Lower leg skin (tissue), 4 donors: ENCODE measurements around the gene CLIC1. TPM values are rescaled to one million over a fixed set of nuclear protein-coding genes. Genes with fewer than 3 reads are reported as not detected.

Experiments
- DNase-seq, 2 donors: peaks; one replicate each; pipeline ENCODE4 v3.0.0-alpha.2; 2019; ENCODE audit warnings: low spot score in 2 of 2
- H3K4me3 ChIP-seq: fragments of 200-600 bp; sonication (generic); 2 replicates; pipeline ENCODE4 v1.5.1; 2017; ENCODE audit warnings: mild to moderate bottlenecking, low read depth; ENCODE audit not compliant: poor library complexity, severe bottlenecking
- POLR2A ChIP-seq, 2 donors: fragments of 450-650 bp; IDR thresholded peaks; one replicate each; pipeline ENCODE4 v1.6.1; 2016 to 2017; ENCODE audit warnings: antibody characterized with exemption in 2 of 2, mild to moderate bottlenecking in 1 of 2, moderate library complexity in 1 of 2
- WGBS, 2 donors: methylation state at CpG; one replicate each; pipeline ENCODE4 v1.1.5; 2018; 5-methylcytosine and 5-hydroxymethylcytosine counted together
- intact Hi-C: fragments of 100-400 bp; cut with DNase I; formaldehyde crosslinking; loops from one replicate; pipeline ENCODE4 v1.15.0; 2023; ENCODE audit warnings: low total_unique reads
- total RNA-seq, 4 donors: library from RNA; depleted of rRNA; stranded (reverse); fragments of >200 nt; gene quantifications; one replicate each; pipeline ENCODE4 v1.1.0, GENCODE V29; 2016
- TF ChIP-seq, protein P1 (sequence below), 3 donors: fragments of 450-650 bp; IDR thresholded peaks; one replicate each; pipeline ENCODE4 v1.5.1; 2016; ENCODE audit warnings: antibody characterized with exemption in 3 of 3, mild to moderate bottlenecking in 3 of 3, moderate library complexity in 2 of 3

Gene CLIC1
- total RNA-seq, 4 donors from 2014 or later = 293 to 430 (median 393) TPM

- intact Hi-C loops = no loop called here
- H3K4me3 ChIP-seq = no peak within 1 kb of the TSS
- no peak for DNase-seq
- TF ChIP-seq POLR2A (IDR thresholded peaks at IDR 0.05) = no peak
- TF ChIP-seq, protein P1, sequence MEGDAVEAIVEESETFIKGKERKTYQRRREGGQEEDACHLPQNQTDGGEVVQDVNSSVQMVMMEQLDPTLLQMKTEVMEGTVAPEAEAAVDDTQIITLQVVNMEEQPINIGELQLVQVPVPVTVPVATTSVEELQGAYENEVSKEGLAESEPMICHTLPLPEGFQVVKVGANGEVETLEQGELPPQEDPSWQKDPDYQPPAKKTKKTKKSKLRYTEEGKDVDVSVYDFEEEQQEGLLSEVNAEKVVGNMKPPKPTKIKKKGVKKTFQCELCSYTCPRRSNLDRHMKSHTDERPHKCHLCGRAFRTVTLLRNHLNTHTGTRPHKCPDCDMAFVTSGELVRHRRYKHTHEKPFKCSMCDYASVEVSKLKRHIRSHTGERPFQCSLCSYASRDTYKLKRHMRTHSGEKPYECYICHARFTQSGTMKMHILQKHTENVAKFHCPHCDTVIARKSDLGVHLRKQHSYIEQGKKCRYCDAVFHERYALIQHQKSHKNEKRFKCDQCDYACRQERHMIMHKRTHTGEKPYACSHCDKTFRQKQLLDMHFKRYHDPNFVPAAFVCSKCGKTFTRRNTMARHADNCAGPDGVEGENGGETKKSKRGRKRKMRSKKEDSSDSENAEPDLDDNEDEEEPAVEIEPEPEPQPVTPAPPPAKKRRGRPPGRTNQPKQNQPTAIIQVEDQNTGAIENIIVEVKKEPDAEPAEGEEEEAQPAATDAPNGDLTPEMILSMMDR (IDR thresholded peaks at IDR 0.05) = no peak
- WGBS, 2 donors = 64 to 65% methylated on average over 3 of the region's 3 CpGs
Observed at GRCh38 chr6:31706599-31706998, 29.7 kb downstream of the CLIC1 start, which contains the start of gene LY6G6F. Gene LY6G6F (plus strand): TSS chr6:31706866. CDS start chr6:31706907, 41 bp downstream.

DNA sequence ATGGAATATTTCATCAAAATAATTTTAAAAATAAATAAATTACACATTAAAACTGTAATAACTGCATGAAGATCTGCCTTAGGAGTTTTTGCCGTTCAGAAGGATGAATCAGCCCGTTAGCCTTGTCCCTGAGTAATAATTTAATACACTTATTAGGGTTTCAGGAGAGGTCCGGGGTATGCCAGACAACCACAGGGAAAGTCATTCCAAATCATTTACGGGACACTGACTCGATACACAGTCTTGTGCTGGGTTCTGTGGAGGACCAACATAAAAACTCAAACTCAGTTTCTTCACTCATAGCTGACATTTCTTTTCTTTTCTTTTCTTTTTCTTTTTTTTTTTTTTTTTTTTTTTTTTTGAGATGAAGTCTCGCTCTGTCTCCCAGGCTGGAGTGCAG is 30.4 kb downstream of the CLIC1 start:
- intact Hi-C loops = no loop called here
- WGBS, 2 donors = 86% methylated on average over 6 of the region's 6 CpGs
- no peak for DNase-seq
- no peak for TF ChIP-seq POLR2A (IDR thresholded peaks at IDR 0.05)
- TF ChIP-seq, protein P1 (IDR thresholded peaks at IDR 0.05) = no peak
- H3K4me3 ChIP-seq = no peak overlapping the region

- 1% methylated on average over 42 to 54 of the region's 54 CpGs for WGBS, 2 donors
- H3K4me3 ChIP-seq = peak within 1 kb of the TSS; percentile 73
- DNase-seq = peak; percentile 98 to 100
- peak in 1 of 2 donors; percentile 94 for TF ChIP-seq POLR2A (IDR thresholded peaks at IDR 0.05)
- TF ChIP-seq, protein P1 (IDR thresholded peaks at IDR 0.05) = peak in 1 of 3 donors; percentile 51
- intact Hi-C loops = no loop called here
Observed at GRCh38 chr6:31702819-31703716, 33.3 kb downstream of the CLIC1 start, which contains the start of gene ABHD16A. Gene ABHD16A (minus strand): TSS chr6:31703324. CDS start chr6:31703281, 43 bp downstream.

DNA sequence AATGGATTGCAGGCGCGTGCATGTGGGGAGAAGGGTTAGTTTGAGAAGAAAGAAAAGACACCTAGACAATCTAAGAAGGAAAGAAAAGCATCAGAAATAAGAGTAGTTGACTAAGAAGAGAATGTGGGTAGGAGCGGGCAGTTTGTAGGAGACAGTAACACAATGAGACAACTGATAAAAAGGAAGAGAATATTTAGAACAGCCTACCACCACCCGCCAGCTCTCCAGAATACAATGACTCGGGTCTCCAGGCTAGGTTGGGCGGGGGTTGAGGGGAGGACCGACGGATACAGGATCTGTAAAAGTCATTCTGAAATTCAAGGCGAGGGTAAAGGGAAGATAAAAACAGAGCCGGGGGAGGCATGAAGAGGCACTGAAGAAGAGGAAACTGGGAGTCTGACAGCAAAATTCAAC is 33.9 kb downstream of the CLIC1 start:
- peak overlapping the region; percentile 73 for H3K4me3 ChIP-seq
- 1% methylated on average over 10 of the region's 10 CpGs for WGBS, 2 donors
- no peak for TF ChIP-seq POLR2A (IDR thresholded peaks at IDR 0.05)
- TF ChIP-seq, protein P1 (IDR thresholded peaks at IDR 0.05) = no peak
- no peak for DNase-seq
- intact Hi-C loops = no loop called here

- 21 to 27% methylated on average over 7 of the region's 7 CpGs for whole genome bisulfite sequencing, 2 donors
- intact Hi-C loops = no loop called here
- TF ChIP-seq POLR2A (IDR thresholded peaks at IDR 0.05) = no peak
- TF ChIP-seq, protein P1 (IDR thresholded peaks at IDR 0.05) = no peak
- peak overlapping the region; percentile 73 for H3K4me3 ChIP-seq
- DNase-seq = no peak
Observed at GRCh38 chr6:31701666-31702404, 34.5 kb downstream of the CLIC1 start.
